H1 (cell line): ENCODE results near the gene GPD1L. TPM values are rescaled to one million over a fixed set of nuclear protein-coding genes. Genes with fewer than 3 reads are reported as not detected.

Experiments
- CTCF ChIA-PET: fragments of 300-600 bp; sonication (Branson Sonifier 250); formaldehyde crosslinking; loops from one replicate; lab custom pipeline; 2021; ENCODE audit not compliant: partially characterized antibody; lab: Charles Lee
- POLR2A ChIA-PET: fragments of 300-600 bp; sonication (Branson Sonifier 250); formaldehyde crosslinking; loops from one replicate; lab custom pipeline; 2021; ENCODE audit warnings: inconsistent platforms; ENCODE audit not compliant: partially characterized antibody; lab: Charles Lee
- DNase-seq, 2 experiments: peaks; one replicate each; pipeline versions ENCODE4 v3.0.0 to v3.0.0-alpha.2; 2010 to 2022; ENCODE audit warnings: low spot score in 2 of 2, low read depth in 1 of 2, mixed read lengths in 1 of 2
- FAIRE-seq: peaks from 2 replicates; lab custom pipeline; 2011; peaks lifted over from hg19 to GRCh38; lab: Jason Lieb, UNC
- H2AFZ ChIP-seq: 2 replicates; pipeline ENCODE4 v1.8.1; 2012; ENCODE audit warnings: low read length, inconsistent platforms
- H2AK5ac ChIP-seq: 2 replicates; pipeline ENCODE4 v1.6.1; 2013; ENCODE audit warnings: low read depth, low read length
- H2BK120ac ChIP-seq: replicated peaks from 2 replicates; pipeline ENCODE3; 2013; ENCODE audit warnings: low read depth, low read length, inconsistent platforms
- H2BK12ac ChIP-seq: 2 replicates; pipeline ENCODE4 v1.6.1; 2013; ENCODE audit warnings: low read depth, low read length
- H2BK15ac ChIP-seq: 2 replicates; pipeline ENCODE4 v1.6.1; 2013; ENCODE audit warnings: low read length
- H2BK20ac ChIP-seq: 2 replicates; pipeline ENCODE4 v1.6.1; 2013; ENCODE audit warnings: low read length
- H2BK5ac ChIP-seq: 2 replicates; pipeline ENCODE4 v1.6.1; 2013; ENCODE audit warnings: low read depth, low read length
- H3K14ac ChIP-seq: 2 replicates; pipeline ENCODE4 v1.6.1; 2013; ENCODE audit warnings: inconsistent platforms; ENCODE audit not compliant: insufficient read length
- H3K18ac ChIP-seq: 2 replicates; pipeline ENCODE4 v1.6.1; 2013; ENCODE audit warnings: low read length; ENCODE audit errors: extremely low read depth
- H3K23ac ChIP-seq: 2 replicates; pipeline ENCODE4 v1.6.1; 2013; ENCODE audit warnings: inconsistent platforms; ENCODE audit not compliant: insufficient read length
- H3K23me2 ChIP-seq: 2 replicates; pipeline ENCODE4 v1.6.1; 2013; ENCODE audit warnings: low read depth, low read length
- H3K27ac ChIP-seq: 2 replicates; pipeline ENCODE4 v1.6.1; 2011; ENCODE audit warnings: low read depth, low read length, inconsistent platforms
- H3K27me3 ChIP-seq, 4 experiments: replicated peaks in 1 of 4; 1 replicate in 1 of 4; 2 replicates in 3 of 4; pipeline versions ENCODE4 v1.6.1 to v1.8.1; 2011 to 2013; ENCODE audit warnings: low read length in 3 of 4, mild to moderate bottlenecking in 3 of 4, inconsistent platforms in 2 of 4, mixed read lengths in 2 of 4, moderate library complexity in 1 of 4; ENCODE audit not compliant: control insufficient read depth in 3 of 4, insufficient read depth in 3 of 4; ENCODE audit errors: extremely low read depth in 1 of 4
- H3K36me3 ChIP-seq, 4 experiments: 2 replicates each; pipeline versions ENCODE4 v1.6.1 to v1.8.1; 2011 to 2013; ENCODE audit warnings: mild to moderate bottlenecking in 4 of 4, low read length in 3 of 4, moderate library complexity in 2 of 4, control low read depth in 1 of 4, inconsistent platforms in 1 of 4; ENCODE audit not compliant: insufficient read depth in 4 of 4, control insufficient read depth in 2 of 4
- H3K4ac ChIP-seq: replicated peaks from 2 replicates; pipeline ENCODE3; 2013; ENCODE audit warnings: low read length, low read depth, mixed read lengths, inconsistent platforms; ENCODE audit not compliant: insufficient read length
- H3K4me1 ChIP-seq, 4 experiments: replicated peaks in 1 of 4; 1 replicate in 1 of 4; 2 replicates in 3 of 4; pipeline versions ENCODE4 v1.6.1 to v1.8.1; 2011 to 2013; ENCODE audit warnings: low read length in 3 of 4, inconsistent platforms in 2 of 4, mixed read lengths in 1 of 4; ENCODE audit not compliant: insufficient read depth in 4 of 4, control insufficient read depth in 3 of 4
- H3K4me2 ChIP-seq, 2 experiments: 2 replicates each; pipeline versions ENCODE4 v1.6.1 to v1.8.1; 2011 to 2013; ENCODE audit warnings: low read depth in 2 of 2, low read length in 2 of 2, control low read depth in 1 of 2, inconsistent platforms in 1 of 2, mild to moderate bottlenecking in 1 of 2; ENCODE audit not compliant: insufficient read depth in 1 of 2
- H3K4me3 ChIP-seq, 4 experiments: fragments of 200-600, 300-600 bp in 1 of 4; sonication (generic), shearing (Covaris generic), sonication (Bioruptor Twin) in 1 of 4; 2 replicates each; pipeline versions ENCODE4 v1.5.1 to v1.8.1; 2011 to 2016; ENCODE audit warnings: low read length in 4 of 4, low read depth in 3 of 4, control low read depth in 2 of 4, inconsistent platforms in 2 of 4, mild to moderate bottlenecking in 2 of 4, mixed read lengths in 1 of 4, moderate library complexity in 1 of 4; ENCODE audit not compliant: insufficient read depth in 2 of 4; ENCODE audit errors: extremely low read depth in 1 of 4
- H3K56ac ChIP-seq: replicated peaks from 2 replicates; pipeline ENCODE3; 2013; ENCODE audit warnings: low read depth, mild to moderate bottlenecking, mixed read lengths, low read length, inconsistent platforms; ENCODE audit not compliant: insufficient read length
- H3K79me1 ChIP-seq: 2 replicates; pipeline ENCODE4 v1.6.1; 2013; ENCODE audit warnings: low read depth, low read length, control low read depth
- H3K79me2 ChIP-seq, 2 experiments: 2 replicates each; pipeline versions ENCODE4 v1.6.1 to v1.8.1; 2012 to 2013; ENCODE audit warnings: low read length in 2 of 2, mild to moderate bottlenecking in 2 of 2, inconsistent platforms in 1 of 2; ENCODE audit not compliant: insufficient read depth in 2 of 2, control insufficient read depth in 1 of 2
- H3K9ac ChIP-seq, 4 experiments: replicated peaks in 1 of 4; 1 replicate in 1 of 4; 2 replicates in 3 of 4; pipeline versions ENCODE4 v1.6.1 to v1.8.1; 2011 to 2013; ENCODE audit warnings: low read depth in 3 of 4, low read length in 3 of 4, control low read depth in 2 of 4, mild to moderate bottlenecking in 2 of 4, moderate library complexity in 2 of 4, inconsistent platforms in 1 of 4; ENCODE audit errors: extremely low read depth in 1 of 4
- H3K9me3 ChIP-seq, 2 experiments: 2 replicates each; pipeline versions ENCODE4 v1.6.1 to v1.8.1; 2012 to 2013; ENCODE audit warnings: mild to moderate bottlenecking in 2 of 2, moderate library complexity in 2 of 2, control low read depth in 1 of 2, inconsistent platforms in 1 of 2, low read depth in 1 of 2, low read length in 1 of 2, mixed read lengths in 1 of 2; ENCODE audit not compliant: insufficient read depth in 2 of 2
- H4K20me1 ChIP-seq, 2 experiments: replicated peaks in 1 of 2; 2 replicates each; pipeline versions ENCODE3 to v1.8.1; 2011 to 2013; ENCODE audit warnings: inconsistent platforms in 2 of 2, low read length in 2 of 2, mild to moderate bottlenecking in 1 of 2; ENCODE audit not compliant: insufficient read depth in 2 of 2, control insufficient read depth in 1 of 2
- H4K5ac ChIP-seq: 2 replicates; pipeline ENCODE4 v1.6.1; 2013; ENCODE audit warnings: low read length, low read depth, mixed read lengths, inconsistent platforms; ENCODE audit not compliant: insufficient read length
- H4K8ac ChIP-seq: 2 replicates; pipeline ENCODE4 v1.8.0; 2013; ENCODE audit warnings: mild to moderate bottlenecking, moderate library complexity, low read length, inconsistent platforms; ENCODE audit not compliant: insufficient read depth; ENCODE audit errors: extremely low read depth
- H4K91ac ChIP-seq: replicated peaks from 2 replicates; pipeline ENCODE3; 2013; ENCODE audit warnings: low read length, mixed read lengths, inconsistent platforms; ENCODE audit not compliant: insufficient read length
- SIX5 ChIP-seq: IDR thresholded peaks from 2 replicates; pipeline ENCODE4 v1.6.1; 2011; ENCODE audit warnings: mild to moderate bottlenecking, low read depth, low read length
- SP1 ChIP-seq: IDR thresholded peaks from 2 replicates; pipeline ENCODE4 v1.6.1; 2011; ENCODE audit warnings: low read depth, low read length
- WGBS, 2 experiments: shearing (Covaris generic) in 1 of 2; methylation state at CpG; one replicate each; pipeline versions ENCODE4 v1.1.6 to v1.1.7; 2013 to 2015; ENCODE audit warnings: low lambda C conversion rate in 2 of 2, mixed read lengths in 2 of 2, inconsistent platforms in 1 of 2, low coverage in 1 of 2, missing lambda C conversion rate in 1 of 2; ENCODE audit not compliant: insufficient replicate concordance in 2 of 2, insufficient coverage in 1 of 2, insufficient read length in 1 of 2; ENCODE audit errors: extremely low coverage in 1 of 2, missing lambda C conversion rate in 1 of 2; 5-methylcytosine and 5-hydroxymethylcytosine counted together
- polyA plus RNA-seq, 7 experiments: library from polyadenylated mRNA; depleted of rRNA in 3 of 7; stranded (reverse) in 5 of 7; unstranded in 2 of 7; fragments of >200 nt in 5 of 7; fragments of 200-250 nt in 2 of 7; gene quantifications; 1 replicate in 5 of 7; 2 replicates in 1 of 7; 4 replicates in 1 of 7; pipeline versions ENCODE4 v1.2.1 to v1.2.3, GENCODE V29; 2011 to 2013; ENCODE audit warnings: missing spikeins in 2 of 7, mixed read lengths in 2 of 7
- total RNA-seq: library from RNA; stranded (reverse); fragmentation: NEBNext Ultra II Directional; extraction: Animal tissue kit (Norgen Biotek cat#: 25700); gene quantifications from 2 replicates; pipeline ENCODE4 v1.2.1, GENCODE V29; 2021

The GPD1L gene
- total and polyA plus RNA-seq, 2 of the 8 experiments (the other 6 are each of a cell fraction or from before 2014, with no cell fraction given): 2.4 to 8.4 TPM

- H3K4me2 ChIP-seq: no peak overlapping the region
- no peaks in the 10 kb centered on the region; a peak in 2 of 7 replicates for H3K4me1 ChIP-seq
- no peaks in the 10 kb centered on the region for H3K23me2 ChIP-seq
- H2BK12ac ChIP-seq: no peak overlapping the region
- FAIRE-seq (no peak), DNase-seq (no peak)
- H2AFZ ChIP-seq: peak overlapping the region; percentile 67; the same call in 1 of the 2 replicates
- ChIA-PET CTCF (interaction anchor here (0.6 to 3.2 kb wide), 11 partner anchors 9 to 545 kb away, joined by 3 to 30 read pairs (median 3); no protein-coding TSS in a partner anchor), POLR2A (interaction anchor here (0.7 to 1.7 kb wide), 2 partner anchors 10 to 13 kb away, joined by 3 to 6 read pairs; no protein-coding TSS in a partner anchor)
- no peak overlapping the region for H3K9ac ChIP-seq
- no peak overlapping the region for H3K56ac ChIP-seq
- no peaks in the 10 kb centered on the region for H3K27me3 ChIP-seq
- H3K9me3 ChIP-seq: no peaks in the 10 kb centered on the region
- no peaks in the 10 kb centered on the region for H3K36me3 ChIP-seq
- H4K20me1 ChIP-seq: no peaks in the 10 kb centered on the region
- H3K79me2 ChIP-seq: no peaks in the 10 kb centered on the region
- H3K23ac ChIP-seq: no peak overlapping the region
- H2BK5ac ChIP-seq: no peak overlapping the region
- no peak overlapping the region for H3K4ac ChIP-seq
- no peak overlapping the region for H2AK5ac ChIP-seq
- no peak for TF ChIP-seq SIX5
- TF ChIP-seq SP1: 0 out of 2 replicates have a peak, but pooled peaks have one; percentile 53
- H3K79me1 ChIP-seq: no peaks in the 10 kb centered on the region
- no peak overlapping the region for H2BK120ac ChIP-seq
- H4K8ac ChIP-seq: no peak overlapping the region
- no peak overlapping the region for H3K18ac ChIP-seq
- no peak overlapping the region for H3K27ac ChIP-seq
- 82% methylated on average over 4 of the region's 4 CpGs; no CpG with 5 or more reads in 1 of the 2 experiments for WGBS, 2 experiments
- H2BK20ac ChIP-seq: no peak overlapping the region
- H3K4me3 ChIP-seq: no peak overlapping the region
- H4K91ac ChIP-seq: no peak overlapping the region
- H2BK15ac ChIP-seq: no peak overlapping the region
- H3K14ac ChIP-seq: no peak overlapping the region
- H4K5ac ChIP-seq: no peak overlapping the region
These were observed 79.7 kb downstream of the GPD1L start for GRCh38 chr3:32186097-32186496.
